ENCODE data around the gene HPSE2. TPM values are rescaled to one million over a fixed set of nuclear protein-coding genes. Genes with fewer than 3 reads are reported as not detected.
A peak's percentile ranks its signal among the peaks of the same experiment; 100 is the strongest.

Gene HPSE2
- total RNA-seq, 1 donor from 2014 or later, result 3.4 TPM

GRCh38 chr10:99203310-99203709 lies 32.3 kb downstream of the HPSE2 start:
- no peaks in the 10 kb centered on the region for H3K27me3 ChIP-seq
- no peaks in the 10 kb centered on the region for H3K9me3 ChIP-seq
- intact Hi-C loops (cut with DNase I), result no loop called here
- ATAC-seq, result peak; percentile 17
- no peak overlapping the region for H3K4me3 ChIP-seq
- H3K27ac ChIP-seq, result no peak overlapping the region
- no peak for DNase-seq
- H3K4me1 ChIP-seq, result no peaks in the 10 kb centered on the region
- H3K36me3 ChIP-seq, result no peaks in the 10 kb centered on the region
- TF ChIP-seq CTCF (IDR thresholded peaks at IDR 0.05), result no peak

GRCh38 chr10:99172950-99173349 lies 62.7 kb downstream of the HPSE2 start:
- H3K4me1 ChIP-seq, result no peaks in the 10 kb centered on the region
- TF ChIP-seq CTCF (IDR thresholded peaks at IDR 0.05), result no peak
- H3K27me3 ChIP-seq, result no peaks in the 10 kb centered on the region
- ATAC-seq (no peak), DNase-seq (no peak)
- no peaks in the 10 kb centered on the region for H3K36me3 ChIP-seq
- no peak overlapping the region for H3K27ac ChIP-seq
- intact Hi-C loops (cut with DNase I), result no loop called here
- no peaks in the 10 kb centered on the region for H3K9me3 ChIP-seq
- no peak overlapping the region for H3K4me3 ChIP-seq

GRCh38 chr10:99172128-99172738 lies 63.4 kb downstream of the HPSE2 start:
- intact Hi-C loops (cut with DNase I), result no loop called here
- Histone ChIP-seq H3K4me3 (no peak overlapping the region), H3K4me1 (no peaks in the 10 kb centered on the region), H3K27me3 (no peaks in the 10 kb centered on the region), H3K36me3 (no peaks in the 10 kb centered on the region), H3K9me3 (no peaks in the 10 kb centered on the region), H3K27ac (no peak overlapping the region)
- ATAC-seq (peak; percentile 55), DNase-seq (no peak)
- peak; percentile 51 for TF ChIP-seq CTCF (IDR thresholded peaks at IDR 0.05)

- Histone ChIP-seq H3K4me1 (no peaks in the 10 kb centered on the region), H3K27ac (no peak overlapping the region), H3K27me3 (no peaks in the 10 kb centered on the region), H3K9me3 (no peaks in the 10 kb centered on the region), H3K36me3 (no peaks in the 10 kb centered on the region), H3K4me3 (no peak overlapping the region)
- no peak for ATAC-seq
- intact Hi-C loops (cut with DNase I), result no loop called here
- no peak for TF ChIP-seq CTCF (IDR thresholded peaks at IDR 0.05)
- DNase-seq, result no peak
These were observed 65.5 kb downstream of the HPSE2 start for GRCh38 chr10:99170116-99170675.

GRCh38 chr10:99161165-99161564 lies 74.5 kb downstream of the HPSE2 start:
- no peaks in the 10 kb centered on the region for H3K9me3 ChIP-seq
- no peak for ATAC-seq
- intact Hi-C loops (cut with DNase I), result no loop called here
- H3K27ac ChIP-seq, result no peak overlapping the region
- no peak for TF ChIP-seq CTCF (IDR thresholded peaks at IDR 0.05)
- no peaks in the 10 kb centered on the region for H3K36me3 ChIP-seq
- H3K4me1 ChIP-seq, result no peaks in the 10 kb centered on the region
- no peak overlapping the region for H3K4me3 ChIP-seq
- DNase-seq, result no peak
- no peaks in the 10 kb centered on the region for H3K27me3 ChIP-seq
